ENCODE measurements around the gene CDH19. TPM values are rescaled to one million over a fixed set of nuclear protein-coding genes. Genes with fewer than 3 reads are reported as not detected.

The CDH19 gene
- total RNA-seq, 1 experiment from 2014 or later = not detected

DNA sequence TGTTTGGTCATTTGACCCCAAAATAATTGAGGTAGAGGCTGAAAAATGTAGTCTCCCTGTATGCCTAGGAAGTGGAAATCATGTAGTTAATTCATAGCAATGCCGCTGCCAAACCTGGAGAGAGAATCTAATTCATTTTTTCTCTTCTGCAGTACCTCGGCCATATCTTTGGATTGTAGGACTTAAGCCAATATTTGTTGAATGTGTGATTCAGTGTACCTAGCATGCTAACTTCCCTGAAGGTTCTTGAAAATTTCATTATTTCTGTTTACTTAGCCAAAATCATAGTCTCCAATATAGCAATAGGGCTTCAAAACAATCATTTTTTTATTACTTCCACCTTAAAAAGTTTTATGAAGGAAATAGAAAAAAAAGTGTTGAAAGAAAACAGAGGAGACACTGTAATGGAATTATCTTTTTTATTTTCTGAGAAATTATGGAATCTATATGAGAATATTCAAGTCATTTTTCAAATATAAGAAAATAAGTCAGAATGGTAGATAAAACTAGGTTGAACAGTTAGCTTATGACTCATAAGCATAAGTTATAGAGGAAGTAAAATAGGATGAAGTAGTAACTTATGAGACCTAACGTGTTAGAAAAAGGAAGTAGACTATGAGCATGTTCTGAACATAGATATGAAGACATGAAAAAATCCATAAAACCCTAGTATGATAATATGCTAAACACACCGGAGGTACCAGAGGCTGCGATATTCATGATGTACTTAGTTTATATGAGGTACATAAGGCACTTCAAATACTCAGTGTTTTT, 35.2 kb upstream of the CDH19 start:
- no TSS peak for BruUV-seq (replicated peaks)
- H3K27me3 ChIP-seq (replicated peaks; ENCODE audit: insufficient read depth, low read depth, low read length, poor library complexity) = no peaks in the 10 kb centered on the region
- no peak for DNase-seq (ENCODE audit: low spot score)
- no peak overlapping the region for H3K27ac ChIP-seq (ENCODE audit: low read depth, low read length, poor library complexity, severe bottlenecking)
- ChIA-PET POLR2A (ENCODE audit: low non-redundant PET) (no interaction called here), CTCF (no interaction called here)
- TF ChIP-seq EZH2 (IDR thresholded peaks at IDR 0.05; ENCODE audit: borderline replicate concordance, low read depth, low read length, poor library complexity, severe bottlenecking) = no peak
- no peak for TF ChIP-seq CTCF (conservative IDR thresholded peaks at IDR 0.05; ENCODE audit: low read depth, low read length)
- H3K36me3 ChIP-seq (ENCODE audit: insufficient read depth, low read length, poor library complexity, severe bottlenecking) = no peaks in the 10 kb centered on the region
- H3K9me3 ChIP-seq (ENCODE audit: low read depth, low read length, poor library complexity, severe bottlenecking) = no peaks in the 10 kb centered on the region
- H3K4me1 ChIP-seq (ENCODE audit: insufficient read depth, low read length, poor library complexity, severe bottlenecking) = no peaks in the 10 kb centered on the region
- intact Hi-C loops (cut with micrococcal nuclease; ENCODE audit: unreplicated experiment) = no loop called here
- no peak overlapping the region for H3K4me3 ChIP-seq (ENCODE audit: low read depth, low read length, poor library complexity, severe bottlenecking)

GRCh38 chr18:66635342-66635741, 31.5 kb upstream of the CDH19 start:
- H3K4me1 ChIP-seq (ENCODE audit: insufficient read depth, low read length, poor library complexity, severe bottlenecking) = no peaks in the 10 kb centered on the region
- H3K4me3 ChIP-seq (ENCODE audit: low read depth, low read length, poor library complexity, severe bottlenecking) = no peak overlapping the region
- H3K9me3 ChIP-seq (ENCODE audit: low read depth, low read length, poor library complexity, severe bottlenecking) = no peaks in the 10 kb centered on the region
- BruUV-seq (replicated peaks) = no TSS peak
- no peak overlapping the region for H3K27ac ChIP-seq (ENCODE audit: low read depth, low read length, poor library complexity, severe bottlenecking)
- ChIA-PET CTCF (no interaction called here), POLR2A (ENCODE audit: low non-redundant PET) (no interaction called here)
- intact Hi-C loops (cut with micrococcal nuclease; ENCODE audit: unreplicated experiment) = no loop called here
- no peak for DNase-seq (ENCODE audit: low spot score)
- no peaks in the 10 kb centered on the region for H3K27me3 ChIP-seq (replicated peaks; ENCODE audit: insufficient read depth, low read depth, low read length, poor library complexity)
- TF ChIP-seq EZH2 (IDR thresholded peaks at IDR 0.05; ENCODE audit: borderline replicate concordance, low read depth, low read length, poor library complexity, severe bottlenecking) = no peak
- no peak for TF ChIP-seq CTCF (conservative IDR thresholded peaks at IDR 0.05; ENCODE audit: low read depth, low read length)
- no peaks in the 10 kb centered on the region for H3K36me3 ChIP-seq (ENCODE audit: insufficient read depth, low read length, poor library complexity, severe bottlenecking)

GRCh38 chr18:66632756-66633155, 28.9 kb upstream of the CDH19 start:
- no peak for TF ChIP-seq EZH2 (IDR thresholded peaks at IDR 0.05; ENCODE audit: borderline replicate concordance, low read depth, low read length, poor library complexity, severe bottlenecking)
- TF ChIP-seq CTCF (conservative IDR thresholded peaks at IDR 0.05; ENCODE audit: low read depth, low read length) = no peak
- no peak for DNase-seq (ENCODE audit: low spot score)
- H3K36me3 ChIP-seq (ENCODE audit: insufficient read depth, low read length, poor library complexity, severe bottlenecking) = no peaks in the 10 kb centered on the region
- intact Hi-C loops (cut with micrococcal nuclease; ENCODE audit: unreplicated experiment) = no loop called here
- H3K9me3 ChIP-seq (ENCODE audit: low read depth, low read length, poor library complexity, severe bottlenecking) = no peaks in the 10 kb centered on the region
- no peaks in the 10 kb centered on the region for H3K27me3 ChIP-seq (replicated peaks; ENCODE audit: insufficient read depth, low read depth, low read length, poor library complexity)
- ChIA-PET CTCF (no interaction called here), POLR2A (ENCODE audit: low non-redundant PET) (no interaction called here)
- H3K4me3 ChIP-seq (ENCODE audit: low read depth, low read length, poor library complexity, severe bottlenecking) = no peak overlapping the region
- no peak overlapping the region for H3K27ac ChIP-seq (ENCODE audit: low read depth, low read length, poor library complexity, severe bottlenecking)
- H3K4me1 ChIP-seq (ENCODE audit: insufficient read depth, low read length, poor library complexity, severe bottlenecking) = no peaks in the 10 kb centered on the region
- BruUV-seq (replicated peaks) = no TSS peak
